Endodermal cell (in vitro differentiated cells): ENCODE results near the gene NDUFC2. TPM values are rescaled to one million over a fixed set of nuclear protein-coding genes. Genes with fewer than 3 reads are reported as not detected.

Source experiments
- DNase-seq: peaks from one replicate; pipeline ENCODE4 v3.0.0-alpha.2; 2017
- H3K27ac ChIP-seq: 2 replicates; pipeline ENCODE4 v1.5.1; 2013; ENCODE audit warnings: mild to moderate bottlenecking, low read depth, low read length, moderate library complexity
- H3K27me3 ChIP-seq: 2 replicates; pipeline ENCODE4 v1.6.1; 2013; ENCODE audit warnings: mild to moderate bottlenecking, low read length, moderate library complexity; ENCODE audit not compliant: insufficient read depth, control insufficient read depth, poor library complexity, severe bottlenecking
- H3K36me3 ChIP-seq: 2 replicates; pipeline ENCODE4 v1.7.0; 2013; ENCODE audit warnings: mild to moderate bottlenecking, low read length, moderate library complexity; ENCODE audit not compliant: control insufficient read depth, insufficient read depth
- H3K4me1 ChIP-seq: one replicate; pipeline ENCODE4 v1.7.0; 2013; ENCODE audit warnings: low read length; ENCODE audit not compliant: control insufficient read depth, insufficient read depth
- H3K4me3 ChIP-seq: 2 replicates; pipeline ENCODE4 v1.5.1; 2013; ENCODE audit warnings: mild to moderate bottlenecking, low read length, moderate library complexity
- H3K9ac ChIP-seq: 2 replicates; pipeline ENCODE4 v1.6.1; 2013; ENCODE audit warnings: mild to moderate bottlenecking, low read length, moderate library complexity; ENCODE audit not compliant: poor library complexity, severe bottlenecking; ENCODE audit errors: extremely low read depth
- H3K9me3 ChIP-seq: 2 replicates; pipeline ENCODE4 v1.6.1; 2013; ENCODE audit warnings: mild to moderate bottlenecking, low read length, moderate library complexity; ENCODE audit not compliant: control insufficient read depth
- H3K27ac Mint-ChIP-seq: 2 replicates; pipeline ENCODE4 v1.8.0; 2020; ENCODE audit warnings: mixed read lengths
- H3K27me3 Mint-ChIP-seq: 2 replicates; pipeline ENCODE4 v1.8.0; 2021; ENCODE audit warnings: mild to moderate bottlenecking, mixed read lengths; ENCODE audit not compliant: insufficient read depth
- H3K36me3 Mint-ChIP-seq: 2 replicates; pipeline ENCODE4 v1.8.0; 2020; ENCODE audit warnings: low read depth, mixed read lengths
- H3K4me1 Mint-ChIP-seq: 2 replicates; pipeline ENCODE4 v1.8.0; 2020; ENCODE audit warnings: mixed read lengths
- H3K4me3 Mint-ChIP-seq: 2 replicates; pipeline ENCODE4 v1.8.0; 2020; ENCODE audit warnings: mild to moderate bottlenecking, moderate library complexity, mixed read lengths
- H3K9me3 Mint-ChIP-seq: 2 replicates; pipeline ENCODE4 v1.8.0; 2020; ENCODE audit warnings: mild to moderate bottlenecking, mixed read lengths
- WGBS, 2 experiments: methylation state at CpG; one replicate each; pipeline versions ENCODE4 v1.1.5 to v1.1.7; 2013; ENCODE audit warnings: missing lambda C conversion rate in 2 of 2, mixed read lengths in 1 of 2; ENCODE audit not compliant: insufficient coverage in 1 of 2, insufficient read length in 1 of 2; 5-methylcytosine and 5-hydroxymethylcytosine counted together
- total RNA-seq, 2 donors: library from RNA; stranded (reverse); fragmentation: NEBNext Ultra II Directional in 1 of 2; extraction: Animal tissue kit (Norgen Biotek cat#: 25700) in 1 of 2; gene quantifications; 2 replicates in 1 of 2; 3 replicates in 1 of 2; pipeline ENCODE4 v1.2.1, GENCODE V29; 2021
- TF ChIP-seq, protein P1 (sequence below): fragments of 200-600 bp; sonication (generic); conservative IDR thresholded peaks from 2 replicates; pipeline ENCODE4 v1.5.0; 2021; ENCODE audit warnings: antibody characterized with exemption, mild to moderate bottlenecking

Gene NDUFC2
- total RNA-seq, 2 donors from 2014 or later: 255 to 275 TPM

DNA sequence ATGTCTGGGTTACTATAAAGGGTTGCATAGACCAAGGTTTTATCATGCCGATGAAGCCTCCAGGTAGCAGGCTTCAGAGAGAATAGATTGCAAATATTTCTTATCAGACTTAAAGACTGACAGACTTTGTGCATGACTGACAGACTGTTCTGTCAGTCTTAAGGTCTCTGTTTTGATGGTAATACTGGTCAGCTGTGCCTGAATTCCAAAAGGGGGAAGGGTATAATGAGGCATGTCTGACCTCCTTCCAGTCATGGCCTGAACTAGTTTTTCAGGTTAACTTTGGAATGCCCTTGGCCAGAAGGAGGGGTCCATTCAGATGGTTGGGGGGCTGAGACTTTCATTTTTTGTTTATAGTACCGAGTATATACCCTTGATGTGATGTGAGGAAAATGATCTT, 51.9 kb downstream of the NDUFC2 start:
- H3K4me1 ChIP-seq: no peaks in the 10 kb centered on the region
- TF ChIP-seq, protein P1, sequence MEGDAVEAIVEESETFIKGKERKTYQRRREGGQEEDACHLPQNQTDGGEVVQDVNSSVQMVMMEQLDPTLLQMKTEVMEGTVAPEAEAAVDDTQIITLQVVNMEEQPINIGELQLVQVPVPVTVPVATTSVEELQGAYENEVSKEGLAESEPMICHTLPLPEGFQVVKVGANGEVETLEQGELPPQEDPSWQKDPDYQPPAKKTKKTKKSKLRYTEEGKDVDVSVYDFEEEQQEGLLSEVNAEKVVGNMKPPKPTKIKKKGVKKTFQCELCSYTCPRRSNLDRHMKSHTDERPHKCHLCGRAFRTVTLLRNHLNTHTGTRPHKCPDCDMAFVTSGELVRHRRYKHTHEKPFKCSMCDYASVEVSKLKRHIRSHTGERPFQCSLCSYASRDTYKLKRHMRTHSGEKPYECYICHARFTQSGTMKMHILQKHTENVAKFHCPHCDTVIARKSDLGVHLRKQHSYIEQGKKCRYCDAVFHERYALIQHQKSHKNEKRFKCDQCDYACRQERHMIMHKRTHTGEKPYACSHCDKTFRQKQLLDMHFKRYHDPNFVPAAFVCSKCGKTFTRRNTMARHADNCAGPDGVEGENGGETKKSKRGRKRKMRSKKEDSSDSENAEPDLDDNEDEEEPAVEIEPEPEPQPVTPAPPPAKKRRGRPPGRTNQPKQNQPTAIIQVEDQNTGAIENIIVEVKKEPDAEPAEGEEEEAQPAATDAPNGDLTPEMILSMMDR: no peak
- H3K36me3 ChIP-seq: no peaks in the 10 kb centered on the region
- no peaks in the 10 kb centered on the region for H3K36me3 Mint-ChIP-seq
- H3K4me1 Mint-ChIP-seq: peaks cover 6% of the 10 kb centered on the region
- H3K4me3 Mint-ChIP-seq: no peak overlapping the region
- H3K9me3 ChIP-seq: no peaks in the 10 kb centered on the region
- H3K4me3 ChIP-seq: no peak overlapping the region
- no peak for DNase-seq
- no peaks in the 10 kb centered on the region for H3K27me3 ChIP-seq
- 100% methylated on average over 1 of the region's 2 CpGs for WGBS, 2 experiments
- H3K9ac ChIP-seq: no peak overlapping the region
- no peaks in the 10 kb centered on the region for H3K9me3 Mint-ChIP-seq
- no peak overlapping the region for H3K27ac ChIP-seq
- no peak overlapping the region for H3K27ac Mint-ChIP-seq
- no peaks in the 10 kb centered on the region for H3K27me3 Mint-ChIP-seq

DNA sequence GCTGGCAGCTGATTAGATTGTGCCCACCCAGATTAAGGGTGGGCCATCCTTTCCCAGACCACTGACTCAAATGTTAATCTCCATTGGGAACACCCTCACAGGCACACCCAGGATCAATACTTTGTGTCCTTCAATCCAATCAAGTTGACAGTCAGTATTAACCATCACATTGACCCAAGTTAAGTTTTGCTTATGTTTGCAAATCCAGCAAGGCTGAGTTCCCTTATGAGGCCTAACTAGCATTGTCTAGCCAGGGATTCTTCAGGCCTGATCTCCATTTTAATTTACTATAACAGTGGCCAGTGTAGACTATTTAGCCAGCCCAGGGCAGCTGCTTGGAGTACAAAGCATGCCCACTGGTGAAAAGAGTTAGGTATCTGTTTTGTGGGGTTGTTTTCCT, 54.3 kb downstream of the NDUFC2 start:
- H3K27me3 ChIP-seq: no peaks in the 10 kb centered on the region
- TF ChIP-seq, protein P1: no peak
- no peak overlapping the region for H3K9ac ChIP-seq
- Mint-ChIP-seq H3K36me3 (no peaks in the 10 kb centered on the region), H3K9me3 (no peaks in the 10 kb centered on the region), H3K4me3 (no peak overlapping the region), H3K27me3 (no peaks in the 10 kb centered on the region), H3K27ac (no peak overlapping the region), H3K4me1 (peaks cover 18% of the 10 kb centered on the region)
- H3K9me3 ChIP-seq: no peaks in the 10 kb centered on the region
- no peaks in the 10 kb centered on the region for H3K36me3 ChIP-seq
- DNase-seq: no peak
- H3K27ac ChIP-seq: no peak overlapping the region
- H3K4me3 ChIP-seq: no peak overlapping the region
- peaks cover 3% of the 10 kb centered on the region for H3K4me1 ChIP-seq

DNA sequence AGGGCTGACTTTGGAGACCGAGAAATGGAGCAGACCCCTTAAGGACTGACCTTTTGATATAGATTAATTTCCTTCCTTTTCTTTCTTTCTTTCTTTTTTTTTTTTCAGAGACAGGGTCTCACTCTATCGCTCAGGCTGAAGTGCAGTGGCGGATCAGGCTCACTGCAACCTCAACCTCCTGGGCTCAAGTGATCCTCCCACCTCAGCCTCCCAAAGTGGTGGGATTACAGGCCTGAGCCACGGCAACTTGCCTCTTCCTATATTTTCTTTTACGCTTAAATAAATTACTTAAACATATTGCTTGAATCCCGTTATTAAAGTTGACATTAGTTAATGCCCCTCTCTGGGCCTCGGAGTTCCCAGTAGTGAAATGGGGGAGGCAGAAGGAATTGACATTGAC, 56.2 kb downstream of the NDUFC2 start:
- H3K27ac Mint-ChIP-seq: peak overlapping the region; percentile 98
- H3K4me1 ChIP-seq: peaks cover 5% of the 10 kb centered on the region
- peak overlapping the region; percentile 82 for H3K4me3 ChIP-seq
- no peaks in the 10 kb centered on the region for H3K36me3 Mint-ChIP-seq
- no peaks in the 10 kb centered on the region for H3K9me3 Mint-ChIP-seq
- no peaks in the 10 kb centered on the region for H3K27me3 Mint-ChIP-seq
- peaks cover 23% of the 10 kb centered on the region for H3K4me1 Mint-ChIP-seq
- WGBS, 2 experiments: 80% methylated on average over 4 to 7 of the region's 7 CpGs
- H3K9me3 ChIP-seq: no peaks in the 10 kb centered on the region
- DNase-seq: no peak
- no peaks in the 10 kb centered on the region for H3K36me3 ChIP-seq
- TF ChIP-seq, protein P1: peak; percentile 45
- H3K27me3 ChIP-seq: no peaks in the 10 kb centered on the region
- no peak overlapping the region for H3K9ac ChIP-seq
- peak overlapping the region; percentile 84 for H3K4me3 Mint-ChIP-seq
- H3K27ac ChIP-seq: no peak overlapping the region
